Keratinocyte (primary cell): Measurements from ENCODE around the gene TTC39B. TPM values are rescaled to one million over a fixed set of nuclear protein-coding genes. Genes with fewer than 3 reads are reported as not detected.

Experiments used
- DNase-seq: peaks from one replicate; pipeline ENCODE4 v3.0.0-alpha.2; 2011; ENCODE audit warnings: low read depth, missing footprints, low spot score
- FAIRE-seq: peaks from 2 replicates; lab custom pipeline; 2011; peaks lifted over from hg19 to GRCh38; lab: Jason Lieb, UNC
- H2AFZ ChIP-seq: 2 replicates; pipeline ENCODE4 v1.6.0; 2012; ENCODE audit warnings: low read length, control low read depth, inconsistent platforms; ENCODE audit not compliant: control insufficient read depth
- H3K27ac ChIP-seq: 2 replicates; pipeline ENCODE4 v1.5.1; 2011; ENCODE audit warnings: low read length; ENCODE audit not compliant: control insufficient read depth, insufficient read depth
- H3K27me3 ChIP-seq: 3 replicates; pipeline ENCODE4 v1.6.0; 2011; ENCODE audit warnings: low read length; ENCODE audit not compliant: control insufficient read depth, insufficient read depth; ENCODE audit errors: extremely low read depth
- H3K36me3 ChIP-seq, 2 experiments: 2 replicates in 1 of 2; 3 replicates in 1 of 2; pipeline ENCODE4 v1.5.1; 2011; ENCODE audit warnings: low read length in 2 of 2, mild to moderate bottlenecking in 1 of 2; ENCODE audit not compliant: control insufficient read depth in 2 of 2, insufficient read depth in 2 of 2; ENCODE audit errors: extremely low read depth in 1 of 2
- H3K4me1 ChIP-seq: 3 replicates; pipeline ENCODE4 v1.5.1; 2011; ENCODE audit warnings: low read length; ENCODE audit not compliant: control insufficient read depth, insufficient read depth; ENCODE audit errors: extremely low read depth
- H3K4me2 ChIP-seq: 3 replicates; pipeline ENCODE4 v1.6.0; 2011; ENCODE audit warnings: low read depth, low read length; ENCODE audit not compliant: control insufficient read depth, insufficient read depth; ENCODE audit errors: extremely low read depth
- H3K4me3 ChIP-seq, 3 experiments: fragments of 200-600 bp in 1 of 3; sonication (generic) in 1 of 3; 2 replicates in 2 of 3; 3 replicates in 1 of 3; pipeline ENCODE4 v1.5.1; 2011 to 2016; ENCODE audit warnings: low read length in 3 of 3, mild to moderate bottlenecking in 3 of 3, control low read depth in 2 of 3, inconsistent platforms in 1 of 3, low read depth in 1 of 3, mixed read lengths in 1 of 3, mixed run types in 1 of 3, moderate library complexity in 1 of 3; ENCODE audit not compliant: control insufficient read depth in 2 of 3, insufficient read depth in 2 of 3; ENCODE audit errors: extremely low read depth in 1 of 3
- H3K79me2 ChIP-seq: 2 replicates; pipeline ENCODE4 v1.6.0; 2012; ENCODE audit warnings: low read length; ENCODE audit not compliant: control insufficient read depth, insufficient read depth
- H3K9ac ChIP-seq: 3 replicates; pipeline ENCODE4 v1.6.0; 2011; ENCODE audit warnings: low read length; ENCODE audit not compliant: control insufficient read depth, insufficient read depth; ENCODE audit errors: extremely low read depth
- H3K9me1 ChIP-seq: 3 replicates; pipeline ENCODE4 v1.6.0; 2011; ENCODE audit warnings: low read length; ENCODE audit not compliant: control insufficient read depth, insufficient read depth; ENCODE audit errors: extremely low read depth
- H3K9me3 ChIP-seq: 2 replicates; pipeline ENCODE4 v1.5.1; 2012; ENCODE audit warnings: low read depth, low read length; ENCODE audit not compliant: control insufficient read depth
- H4K20me1 ChIP-seq: 3 replicates; pipeline ENCODE4 v1.6.0; 2011; ENCODE audit warnings: low read length; ENCODE audit not compliant: control insufficient read depth, insufficient read depth; ENCODE audit errors: extremely low read depth
- CTCF ChIP-seq, 3 experiments: IDR thresholded peaks in 1 of 3; conservative IDR thresholded peaks in 1 of 3; optimal IDR thresholded peaks in 1 of 3; 2 replicates in 2 of 3; 3 replicates in 1 of 3; pipeline versions ENCODE3 to v1.5.1; 2011; ENCODE audit warnings: low read length in 3 of 3, mild to moderate bottlenecking in 3 of 3, moderate library complexity in 2 of 3, control low read depth in 1 of 3, inconsistent platforms in 1 of 3; ENCODE audit not compliant: insufficient read depth in 2 of 3; ENCODE audit errors: extremely low read depth in 1 of 3
- EZH2 ChIP-seq: IDR thresholded peaks from one replicate; pipeline ENCODE4 v1.6.1; 2012; ENCODE audit warnings: inconsistent platforms, mild to moderate bottlenecking, low read length, moderate library complexity
- dilution Hi-C: fragments of 300-500 bp; cut with MboI; formaldehyde crosslinking; loops from one replicate; pipeline ENCODE4 v1.7.0; 2020; ENCODE audit warnings: low sequenced_read_pairs; ENCODE audit not compliant: extremely low pct_ligation_motif_present
- polyA plus RNA-seq, 5 experiments: library from polyadenylated mRNA; depleted of rRNA in 3 of 5; stranded (reverse) in 3 of 5; stranded (forward) in 1 of 5; unstranded in 1 of 5; fragments of >200 nt; gene quantifications; 1 replicate in 1 of 5; 2 replicates in 3 of 5; 3 replicates in 1 of 5; pipeline versions ENCODE4 v1.2.1 to v1.2.3, GENCODE V29; 2011 to 2012; ENCODE audit warnings: missing spikeins in 2 of 5, low read depth in 1 of 5, low replicate concordance in 1 of 5

TTC39B gene
- polyA plus RNA-seq, 1 donor (not counting 4 experiments of a cell fraction or from before 2014, with no cell fraction given) = 9.7 TPM

- TF ChIP-seq EZH2 (no peak), CTCF (optimal IDR thresholded peaks at IDR 0.05 in 1 of 3, IDR thresholded peaks at IDR 0.05 in 1 of 3, conservative IDR thresholded peaks at IDR 0.05 in 1 of 3; ENCODE audit: extremely low read depth in 1 of 3, insufficient read depth in 2 of 3, low read length in 3 of 3) (no peak)
- H3K27me3 ChIP-seq = no peaks in the 10 kb centered on the region
- no peak overlapping the region for H3K27ac ChIP-seq
These were observed 13.9 kb downstream of the TTC39B start for GRCh38 chr9:15293084-15293483.

GRCh38 chr9:15289603-15290002 lies 17.4 kb downstream of the TTC39B start:
- Histone ChIP-seq H3K27ac (no peak overlapping the region), H3K79me2 (peaks cover 1% of the 10 kb centered on the region), H3K9ac (no peak overlapping the region), H4K20me1 (no peaks in the 10 kb centered on the region), H3K27me3 (no peaks in the 10 kb centered on the region), H2AFZ (no peak overlapping the region), H3K4me3 (no peak overlapping the region), H3K9me1 (peaks cover 3% of the 10 kb centered on the region), H3K4me2 (no peak overlapping the region), H3K9me3 (no peaks in the 10 kb centered on the region), H3K36me3 (no peaks in the 10 kb centered on the region), H3K4me1 (peaks cover 2% of the 10 kb centered on the region)
- DNase-seq (no peak), FAIRE-seq (no peak)
- dilution Hi-C loops = no loop called here
- TF ChIP-seq CTCF (optimal IDR thresholded peaks at IDR 0.05 in 1 of 3, IDR thresholded peaks at IDR 0.05 in 1 of 3, conservative IDR thresholded peaks at IDR 0.05 in 1 of 3; ENCODE audit: extremely low read depth in 1 of 3, insufficient read depth in 2 of 3, low read length in 3 of 3) (no peak), EZH2 (no peak)

More at GRCh38 chr9:15293084-15293483, 13.9 kb downstream of the TTC39B start:
- H4K20me1 ChIP-seq = no peaks in the 10 kb centered on the region
- H3K9ac ChIP-seq = no peak overlapping the region
- FAIRE-seq = no peak
- DNase-seq = no peak
- peaks cover 13% of the 10 kb centered on the region for H3K4me1 ChIP-seq
- no peak overlapping the region for H3K4me2 ChIP-seq
- H3K9me1 ChIP-seq = peaks cover 3% of the 10 kb centered on the region
- no peak overlapping the region for H2AFZ ChIP-seq
- peaks cover 6% of the 10 kb centered on the region for H3K79me2 ChIP-seq
- H3K36me3 ChIP-seq = no peaks in the 10 kb centered on the region
- no peak overlapping the region for H3K4me3 ChIP-seq
- dilution Hi-C loops = no loop called here
- no peaks in the 10 kb centered on the region for H3K9me3 ChIP-seq
